Heart left ventricle (tissue), 16 donors: ENCODE measurements around the gene THSD4. TPM values are rescaled to one million over a fixed set of nuclear protein-coding genes. Genes with fewer than 3 reads are reported as not detected.

Experiments used
- ATAC-seq, 4 donors: fragments of 200-7000 bp; cut with Tn5 transposase; one replicate each; pipeline ENCODE4 v1.9.1; 2020 to 2022; ENCODE audit warnings: moderate library complexity in 4 of 4, mild to moderate bottlenecking in 3 of 4, moderate number of reproducible peaks in 1 of 4
- DNase-seq, 5 donors: peaks; one replicate each; pipeline ENCODE4 v3.0.0-alpha.2; 2020
- H3K27ac ChIP-seq, 12 donors: fragments of 200-600 bp; sonication (generic) in 4 of 12; one replicate each; pipeline versions ENCODE4 v1.5.0 to v1.8.0; 2016 to 2022; ENCODE audit warnings: mild to moderate bottlenecking in 2 of 12
- H3K27me3 ChIP-seq, 9 donors: fragments of 200-600 bp; sonication (generic) in 2 of 9; one replicate each; pipeline versions ENCODE4 v1.5.1 to v1.8.0; 2016 to 2022; ENCODE audit warnings: mild to moderate bottlenecking in 3 of 9
- H3K36me3 ChIP-seq, 9 donors: fragments of 200-600 bp; sonication (generic) in 2 of 9; one replicate each; pipeline versions ENCODE4 v1.5.0 to v1.8.0; 2018 to 2022; ENCODE audit warnings: mild to moderate bottlenecking in 2 of 9
- H3K4me1 ChIP-seq, 12 donors: fragments of 200-600 bp; sonication (generic) in 4 of 12; one replicate each; pipeline versions ENCODE4 v1.5.0 to v1.8.0; 2016 to 2022; ENCODE audit warnings: mild to moderate bottlenecking in 3 of 12
- H3K4me3 ChIP-seq, 12 donors: fragments of 200-600 bp; sonication (generic) in 4 of 12; one replicate each; pipeline versions ENCODE4 v1.5.0 to v1.8.0; 2017 to 2022; ENCODE audit warnings: mild to moderate bottlenecking in 9 of 12, moderate library complexity in 4 of 12
- H3K9me3 ChIP-seq, 12 donors: fragments of 200-600 bp; sonication (generic) in 4 of 12; one replicate each; pipeline versions ENCODE4 v1.5.0 to v1.8.0; 2016 to 2022; ENCODE audit warnings: mild to moderate bottlenecking in 1 of 12
- CTCF ChIP-seq, 12 donors: fragments of 200-600 bp; sonication (generic) in 4 of 12; IDR thresholded peaks; one replicate each; pipeline versions ENCODE4 v1.5.0 to v1.8.0; 2018 to 2022; ENCODE audit warnings: antibody characterized with exemption in 12 of 12, mild to moderate bottlenecking in 5 of 12
- POLR2A ChIP-seq, 2 donors: fragments of 450-650 bp; IDR thresholded peaks; one replicate each; pipeline ENCODE4 v1.6.1; 2017; ENCODE audit warnings: antibody characterized with exemption in 2 of 2, mild to moderate bottlenecking in 2 of 2, moderate library complexity in 2 of 2
- WGBS, 4 donors: extraction: QIAGEN DNeasy Blood & Tissue Kit in 2 of 4; methylation state at CpG; one replicate each; pipeline versions ENCODE4 v1.1.5 to v1.1.7; 2013 to 2018; 5-methylcytosine and 5-hydroxymethylcytosine counted together
- intact Hi-C, 10 donors: fragments of 100-400 bp; cut with DNase I; formaldehyde crosslinking; loops; one replicate each; pipeline versions ENCODE4 v1.11.1 to v1.14.2; 2022
- polyA plus RNA-seq, 2 donors: library from polyadenylated mRNA; stranded (reverse); fragments of 200-250 nt; gene quantifications; one replicate each; pipeline ENCODE4 v1.2.3, GENCODE V29; 2013
- total RNA-seq, 9 donors: library from RNA; depleted of rRNA in 2 of 9; stranded (reverse); fragments of >200 nt in 2 of 9; fragmentation: NEBNext Ultra II Directional in 3 of 9; extraction: Animal tissue kit (Norgen Biotek cat#: 25700) in 3 of 9; gene quantifications; one replicate each; pipeline versions ENCODE4 v1.1.0 to v1.2.4, GENCODE V29; 2016 to 2023
- donor health status: ischemic (EF 13 %, LVEDD 7.1; RV severe dilation, severe dysfunction).
- donor health status: healthy with polysubstance abuse.
- donor health status: DM: no; HTN: yes; CAD: no.
- donor health status: DM: no; HTN: no; CAD: no.
- donor health status: ischemic (EF 25% LVEDD 6.9; RV normal size, moderate dysfunction).
- donor health status: ischemic (EF 25% LVEDD 5.7; RV mildly dilated, moderate dysfunction).
- donor health status: healthy.
- donor health status: DM: yes; HTN: yes; CAD: no.
- donor health status: ischemic (EF 35%, LVEDD 5.7; RV mildly dilated, moderate dysfunction).
- donor health status: nonischemic (EF 11% LVEDD 7.7; RV severe dilation, severe dysfunction).
- donor health status: DM: yes; HTN: yes; CAD: no.
- donor health status: PGD.
- donor health status: ischemic (EF 29% LVEDD 5.4; RV normal size, mild dysfunction).
- donor health status: nonischemic (EF 23%, LVEDD 6.1; RV moderate dilation, normal function).

THSD4 gene
- total and polyA plus RNA-seq, 11 donors = 32.6 to 206 (median 93.2) TPM

GRCh38 chr15:71072423-71072822 is 42.8 kb upstream of the THSD4 start:
- DNase-seq = no peak
- H3K9me3 ChIP-seq = peaks cover 0 to 9% (median 0%) of the 10 kb centered on the region in 12 donors
- no peaks in the 10 kb centered on the region for H3K4me1 ChIP-seq
- H3K27ac ChIP-seq = no peak overlapping the region
- TF ChIP-seq POLR2A (IDR thresholded peaks at IDR 0.05) = no peak
- no peak for TF ChIP-seq CTCF (IDR thresholded peaks at IDR 0.05)
- no peak overlapping the region for H3K4me3 ChIP-seq
- H3K36me3 ChIP-seq = no peaks in the 10 kb centered on the region
- no peak for ATAC-seq
- intact Hi-C loops = no loop called here
- WGBS, 4 donors = 89 to 94% (median 93%) methylated on average over 6 of the region's 6 CpGs
- H3K27me3 ChIP-seq = no peaks in the 10 kb centered on the region

- ATAC-seq = no peak
- DNase-seq = no peak
- WGBS, 4 donors = 74 to 80% (median 77%) methylated on average over 6 of the region's 6 CpGs
- Histone ChIP-seq H3K36me3 (no peaks in the 10 kb centered on the region), H3K27ac (no peak overlapping the region), H3K9me3 (peaks cover 0 to 9% (median 0%) of the 10 kb centered on the region in 12 donors), H3K4me3 (no peak overlapping the region), H3K27me3 (no peaks in the 10 kb centered on the region), H3K4me1 (peaks cover 0 to 30% (median 12%) of the 10 kb centered on the region in 12 donors)
- intact Hi-C loops = no loop called here
- no peak for TF ChIP-seq POLR2A (IDR thresholded peaks at IDR 0.05)
- no peak for TF ChIP-seq CTCF (IDR thresholded peaks at IDR 0.05)
Measured at GRCh38 chr15:71078506-71079207, 36.6 kb upstream of the THSD4 start.

GRCh38 chr15:71079208-71080044 is 35.8 kb upstream of the THSD4 start:
- 42 to 49% (median 46%) methylated on average over 6 of the region's 6 CpGs for WGBS, 4 donors

More at GRCh38 chr15:71079208-71080044, 35.8 kb upstream of the THSD4 start:
- DNase-seq (peak in 1 of 5 donors; percentile 40), ATAC-seq (peak in 3 of 4 donors; percentile 6 to 22 (median 20))
- Histone ChIP-seq H3K27ac (no peak overlapping the region), H3K9me3 (peaks cover 0 to 5% (median 0%) of the 10 kb centered on the region in 12 donors), H3K4me3 (no peak overlapping the region), H3K4me1 (peaks cover 0 to 34% (median 16%) of the 10 kb centered on the region in 12 donors), H3K36me3 (no peaks in the 10 kb centered on the region), H3K27me3 (no peaks in the 10 kb centered on the region)
- intact Hi-C loops = loop anchor here in 1 of 10 donors (10.0 kb wide), 1 partner anchor 55 kb away; no protein-coding TSS in a partner anchor
- TF ChIP-seq POLR2A (IDR thresholded peaks at IDR 0.05) (no peak), CTCF (IDR thresholded peaks at IDR 0.05) (no peak)
